Endothelial cell of umbilical vein (primary cell): ENCODE measurements around the gene ACTN1. TPM values are rescaled to one million over a fixed set of nuclear protein-coding genes. Genes with fewer than 3 reads are reported as not detected.

Experiments used
- BruUV-seq: library from RNA; stranded (reverse); fragments of 400-500 nt; replicated peaks from 2 replicates; lab custom pipeline; 2021; lab: Mats Ljungman, UMichigan
- CTCF ChIA-PET: fragments of 300-600, 350-600 bp; sonication (Branson Sonifier 250); formaldehyde crosslinking; loops from one replicate; lab custom pipeline; 2021; ENCODE audit warnings: antibody characterized with exemption, inconsistent platforms; lab: Charles Lee
- POLR2A ChIA-PET: fragments of 300-600, 350-600 bp; sonication (Branson Sonifier 250); formaldehyde crosslinking; loops from one replicate; lab custom pipeline; 2021; ENCODE audit warnings: antibody characterized with exemption, inconsistent platforms; lab: Charles Lee
- DNase-seq: peaks from one replicate; pipeline ENCODE4 v3.0.0-alpha.2; 2011; ENCODE audit warnings: low read depth, low spot score
- FAIRE-seq: peaks from 2 replicates; lab custom pipeline; 2011; peaks lifted over from hg19 to GRCh38; lab: Jason Lieb, UNC
- H2AFZ ChIP-seq: 2 replicates; pipeline ENCODE4 v1.6.0; 2012; ENCODE audit warnings: low read depth, low read length, control low read depth, inconsistent platforms
- H3K27ac ChIP-seq: 2 replicates; pipeline ENCODE4 v1.5.1; 2011; ENCODE audit warnings: low read depth, mild to moderate bottlenecking, control low read depth, low read length, moderate library complexity; ENCODE audit not compliant: insufficient read depth
- H3K27me3 ChIP-seq, 2 experiments: 2 replicates each; pipeline versions ENCODE4 v1.6.0 to v1.6.1; 2011; ENCODE audit warnings: low read length in 2 of 2, mixed read lengths in 1 of 2; ENCODE audit not compliant: control insufficient read depth in 2 of 2, insufficient read depth in 2 of 2
- H3K36me3 ChIP-seq, 2 experiments: 2 replicates in 1 of 2; 3 replicates in 1 of 2; pipeline ENCODE4 v1.5.1; 2011; ENCODE audit warnings: low read length in 2 of 2, mild to moderate bottlenecking in 1 of 2, moderate library complexity in 1 of 2; ENCODE audit not compliant: control insufficient read depth in 2 of 2, insufficient read depth in 2 of 2; ENCODE audit errors: extremely low read depth in 1 of 2
- H3K4me1 ChIP-seq: 3 replicates; pipeline ENCODE4 v1.5.1; 2011; ENCODE audit warnings: mild to moderate bottlenecking, low read length; ENCODE audit not compliant: control insufficient read depth, insufficient read depth; ENCODE audit errors: extremely low read depth
- H3K4me2 ChIP-seq: 2 replicates; pipeline ENCODE4 v1.6.1; 2011; ENCODE audit warnings: low read length, control low read depth, mixed read lengths; ENCODE audit not compliant: insufficient read depth
- H3K4me3 ChIP-seq, 3 experiments: fragments of 200-600 bp in 1 of 3; sonication (generic), shearing (Covaris generic) in 1 of 3; replicated peaks in 1 of 3; 2 replicates each; pipeline ENCODE4 v1.5.1; 2011 to 2016; ENCODE audit warnings: control low read depth in 3 of 3, low read length in 3 of 3, mild to moderate bottlenecking in 2 of 3, inconsistent platforms in 1 of 3, low read depth in 1 of 3, moderate library complexity in 1 of 3; ENCODE audit not compliant: insufficient read depth in 1 of 3
- H3K79me2 ChIP-seq: 2 replicates; pipeline ENCODE4 v1.6.0; 2012; ENCODE audit warnings: low read length, inconsistent platforms; ENCODE audit not compliant: control insufficient read depth, insufficient read depth
- H3K9ac ChIP-seq: replicated peaks from 2 replicates; pipeline ENCODE3; 2011; ENCODE audit warnings: low read length, control low read depth; ENCODE audit not compliant: insufficient read depth; ENCODE audit errors: extremely low read depth
- H3K9me1 ChIP-seq: replicated peaks from 3 replicates; pipeline ENCODE4 v1.6.0; 2011; ENCODE audit warnings: mild to moderate bottlenecking, low read length; ENCODE audit not compliant: control insufficient read depth, insufficient read depth; ENCODE audit errors: extremely low read depth
- H3K9me3 ChIP-seq: replicated peaks from 2 replicates; pipeline ENCODE4 v1.5.1; 2012; ENCODE audit warnings: low read length, inconsistent platforms; ENCODE audit not compliant: control insufficient read depth, insufficient read depth
- H4K20me1 ChIP-seq: replicated peaks from 2 replicates; pipeline ENCODE3; 2011; ENCODE audit warnings: mild to moderate bottlenecking, low read length; ENCODE audit not compliant: control insufficient read depth, insufficient read depth; ENCODE audit errors: extremely low read depth
- CTCF ChIP-seq, 2 donors: IDR thresholded peaks; 1 replicate in 1 of 2; 2 replicates in 1 of 2; pipeline ENCODE4 v1.5.1; 2011; ENCODE audit warnings: low read length in 2 of 2, mild to moderate bottlenecking in 2 of 2, moderate library complexity in 2 of 2, control low read depth in 1 of 2, inconsistent platforms in 1 of 2, low read depth in 1 of 2; ENCODE audit not compliant: insufficient read depth in 1 of 2; ENCODE audit errors: extremely low read depth in 1 of 2
- EZH2 ChIP-seq: IDR thresholded peaks from 2 replicates; pipeline ENCODE4 v1.6.1; 2012; ENCODE audit warnings: borderline replicate concordance, low read depth, mild to moderate bottlenecking, moderate library complexity, low read length, inconsistent platforms; ENCODE audit not compliant: severe bottlenecking
- FOS ChIP-seq: IDR thresholded peaks from 2 replicates; pipeline ENCODE4 v1.6.1; 2011; ENCODE audit warnings: mild to moderate bottlenecking, low read length, moderate library complexity, borderline replicate concordance; ENCODE audit not compliant: insufficient read depth
- GATA2 ChIP-seq: IDR thresholded peaks from 2 replicates; pipeline ENCODE4 v1.7.0; 2011; ENCODE audit warnings: low read depth, mild to moderate bottlenecking, moderate library complexity, mixed read lengths, low read length; ENCODE audit not compliant: insufficient read length, insufficient read depth
- JUN ChIP-seq: IDR thresholded peaks from 2 replicates; pipeline ENCODE4 v1.6.1; 2011; ENCODE audit warnings: borderline replicate concordance, low read depth; ENCODE audit not compliant: insufficient read length, insufficient read depth
- MAX ChIP-seq: IDR thresholded peaks from 2 replicates; pipeline ENCODE4 v1.6.1; 2011; ENCODE audit not compliant: insufficient read depth, insufficient read length
- MYC ChIP-seq: IDR thresholded peaks from one replicate; pipeline ENCODE4 v1.6.1; 2011; ENCODE audit warnings: mild to moderate bottlenecking, low read depth, low read length
- POLR2A ChIP-seq: IDR thresholded peaks from 2 replicates; pipeline ENCODE4 v1.6.1; 2012; ENCODE audit warnings: low read depth, mild to moderate bottlenecking, control low read depth, low read length
- POLR2AphosphoS5 ChIP-seq: IDR thresholded peaks from 2 replicates; pipeline ENCODE4 v1.6.1; 2012; ENCODE audit warnings: low read depth, mild to moderate bottlenecking, control low read depth, low read length, moderate library complexity; ENCODE audit not compliant: insufficient read depth
- dilution Hi-C: fragments of 300-500 bp; cut with MboI; formaldehyde crosslinking; loops from one replicate; pipeline ENCODE4 v1.15.0; 2019; ENCODE audit warnings: low sequenced_read_pairs; ENCODE audit not compliant: extremely low pct_ligation_motif_present
- intact Hi-C: fragments of 100-400 bp; cut with micrococcal nuclease; formaldehyde crosslinking; loops from one replicate; pipeline ENCODE4 v1.10.0; 2022
- polyA plus RNA-seq, 4 experiments: library from polyadenylated mRNA; depleted of rRNA in 3 of 4; stranded (reverse) in 3 of 4; unstranded in 1 of 4; fragments of >200 nt; gene quantifications; 2 replicates each; pipeline versions ENCODE4 v1.2.1 to v1.2.3, GENCODE V29; 2011 to 2012; ENCODE audit warnings: missing spikeins in 1 of 4
- total RNA-seq: library from RNA; stranded (reverse); gene quantifications from 2 replicates; pipeline ENCODE4 v1.2.3, GENCODE V29; 2021

Gene ACTN1
- total and polyA plus RNA-seq, 2 donors (not counting 3 experiments of a cell fraction or from before 2014, with no cell fraction given), result 442 to 463 TPM

GRCh38 chr14:68928770-68929550 is 50.1 kb downstream of the ACTN1 start:
- dilution Hi-C loops (no loop called here), intact Hi-C loops (no loop called here)
- Histone ChIP-seq H3K27me3 (no peaks in the 10 kb centered on the region), H3K9me1 (no peaks in the 10 kb centered on the region), H3K4me2 (no peak overlapping the region), H3K36me3 (peaks cover under 1 to 18% of the 10 kb centered on the region in 2 experiments), H3K9ac (no peak overlapping the region), H3K4me1 (no peaks in the 10 kb centered on the region), H3K79me2 (peaks cover 98% of the 10 kb centered on the region), H3K27ac (no peak overlapping the region), H4K20me1 (peaks cover 6% of the 10 kb centered on the region), H3K4me3 (no peak overlapping the region), H3K9me3 (no peaks in the 10 kb centered on the region), H2AFZ (no peak overlapping the region)
- DNase-seq (no peak), FAIRE-seq (no peak)
- TF ChIP-seq JUN (no peak), CTCF (IDR thresholded peaks at IDR 0.05; ENCODE audit: extremely low read depth in 1 of 2, insufficient read depth in 1 of 2, low read depth in 1 of 2, low read length in 2 of 2) (no peak), MYC (no peak), POLR2AphosphoS5 (no peak), FOS (no peak), GATA2 (no peak), POLR2A (no peak), MAX (no peak), EZH2 (no peak)
- POLR2A ChIA-PET, result interaction anchor here (1.5 kb wide), 1 partner anchor 11 kb away, joined by 4 read pairs; no protein-coding TSS in a partner anchor
- no TSS peak for BruUV-seq
- CTCF ChIA-PET, result interaction anchor here (1.0 to 1.7 kb wide), 3 partner anchors 10 to 178 kb away, joined by 3 to 5 read pairs (median 3); no protein-coding TSS in a partner anchor
